Suprapubic skin (tissue), 4 donors: Measurements from ENCODE around the gene TSPAN12. TPM values are rescaled to one million over a fixed set of nuclear protein-coding genes. Genes with fewer than 3 reads are reported as not detected.

ENCODE experiments used
- DNase-seq, 2 donors: peaks; one replicate each; pipeline ENCODE4 v3.0.0-alpha.2; 2019; ENCODE audit warnings: low spot score in 2 of 2
- H3K27ac ChIP-seq: fragments of 200-600 bp; sonication (generic); one replicate; pipeline ENCODE4 v1.5.1; 2019
- H3K27me3 ChIP-seq: fragments of 200-600 bp; sonication (generic); one replicate; pipeline ENCODE4 v1.5.1; 2019
- H3K36me3 ChIP-seq: fragments of 200-600 bp; sonication (generic); one replicate; pipeline ENCODE4 v1.5.1; 2019
- H3K4me1 ChIP-seq: fragments of 200-600 bp; sonication (generic); one replicate; pipeline ENCODE4 v1.5.1; 2019
- H3K4me3 ChIP-seq: fragments of 200-600 bp; sonication (generic); one replicate; pipeline ENCODE4 v1.5.1; 2019; ENCODE audit warnings: mild to moderate bottlenecking
- H3K9me3 ChIP-seq: fragments of 200-600 bp; sonication (generic); one replicate; pipeline ENCODE4 v1.5.1; 2019
- EP300 ChIP-seq: sonication (generic); formaldehyde crosslinking; IDR thresholded peaks from one replicate; pipeline ENCODE4 v1.6.1; 2017; ENCODE audit warnings: antibody characterized with exemption
- POLR2A ChIP-seq, 2 donors: fragments of 450-650 bp; IDR thresholded peaks; one replicate each; pipeline ENCODE4 v1.6.1; 2017; ENCODE audit warnings: antibody characterized with exemption in 2 of 2, mild to moderate bottlenecking in 2 of 2, moderate library complexity in 2 of 2
- POLR2AphosphoS5 ChIP-seq, 3 donors: sonication (generic); formaldehyde crosslinking; IDR thresholded peaks; one replicate each; pipeline ENCODE4 v1.6.1; 2017; ENCODE audit warnings: antibody characterized with exemption in 3 of 3
- WGBS: methylation state at CpG from one replicate; pipeline ENCODE4 v1.1.5; 2018; 5-methylcytosine and 5-hydroxymethylcytosine counted together
- total RNA-seq, 4 donors: library from RNA; depleted of rRNA; stranded (reverse); fragments of >200 nt; gene quantifications; one replicate each; pipeline ENCODE4 v1.1.0, GENCODE V29; 2016
- TF ChIP-seq, protein P1 (sequence below), 2 donors: fragments of 200-600 bp in 1 of 2; fragments of 450-650 bp in 1 of 2; sonication (generic) in 1 of 2; IDR thresholded peaks; one replicate each; pipeline ENCODE4 v1.5.1; 2016 to 2019; ENCODE audit warnings: antibody characterized with exemption in 2 of 2, mild to moderate bottlenecking in 1 of 2, moderate library complexity in 1 of 2

TSPAN12 gene
- total RNA-seq, 4 donors from 2014 or later: 1.7 to 3.4 (median 2.1) TPM

GRCh38 chr7:120841608-120842007 is 16.3 kb downstream of the TSPAN12 start:
- H3K4me1 ChIP-seq: no peaks in the 10 kb centered on the region
- H3K27me3 ChIP-seq: no peaks in the 10 kb centered on the region
- no peak overlapping the region for H3K27ac ChIP-seq
- H3K9me3 ChIP-seq: no peaks in the 10 kb centered on the region
- no peak overlapping the region for H3K4me3 ChIP-seq
- WGBS: 92% methylated on average over 2 of the region's 2 CpGs
- no peak for TF ChIP-seq POLR2AphosphoS5 (IDR thresholded peaks at IDR 0.05)
- TF ChIP-seq, protein P1, sequence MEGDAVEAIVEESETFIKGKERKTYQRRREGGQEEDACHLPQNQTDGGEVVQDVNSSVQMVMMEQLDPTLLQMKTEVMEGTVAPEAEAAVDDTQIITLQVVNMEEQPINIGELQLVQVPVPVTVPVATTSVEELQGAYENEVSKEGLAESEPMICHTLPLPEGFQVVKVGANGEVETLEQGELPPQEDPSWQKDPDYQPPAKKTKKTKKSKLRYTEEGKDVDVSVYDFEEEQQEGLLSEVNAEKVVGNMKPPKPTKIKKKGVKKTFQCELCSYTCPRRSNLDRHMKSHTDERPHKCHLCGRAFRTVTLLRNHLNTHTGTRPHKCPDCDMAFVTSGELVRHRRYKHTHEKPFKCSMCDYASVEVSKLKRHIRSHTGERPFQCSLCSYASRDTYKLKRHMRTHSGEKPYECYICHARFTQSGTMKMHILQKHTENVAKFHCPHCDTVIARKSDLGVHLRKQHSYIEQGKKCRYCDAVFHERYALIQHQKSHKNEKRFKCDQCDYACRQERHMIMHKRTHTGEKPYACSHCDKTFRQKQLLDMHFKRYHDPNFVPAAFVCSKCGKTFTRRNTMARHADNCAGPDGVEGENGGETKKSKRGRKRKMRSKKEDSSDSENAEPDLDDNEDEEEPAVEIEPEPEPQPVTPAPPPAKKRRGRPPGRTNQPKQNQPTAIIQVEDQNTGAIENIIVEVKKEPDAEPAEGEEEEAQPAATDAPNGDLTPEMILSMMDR (IDR thresholded peaks at IDR 0.05): no peak
- DNase-seq: no peak
- no peaks in the 10 kb centered on the region for H3K36me3 ChIP-seq

- Histone ChIP-seq H3K9me3 (no peaks in the 10 kb centered on the region), H3K4me1 (no peaks in the 10 kb centered on the region), H3K4me3 (no peak overlapping the region), H3K27ac (no peak overlapping the region), H3K27me3 (no peaks in the 10 kb centered on the region), H3K36me3 (no peaks in the 10 kb centered on the region)
- no peak for TF ChIP-seq POLR2A (IDR thresholded peaks at IDR 0.05)
- TF ChIP-seq POLR2AphosphoS5 (IDR thresholded peaks at IDR 0.05): no peak
- TF ChIP-seq, protein P1 (IDR thresholded peaks at IDR 0.05): no peak
- no peak for TF ChIP-seq EP300
- no peak for DNase-seq
- WGBS: 79% methylated on average over 6 of the region's 6 CpGs
Observed at GRCh38 chr7:120838281-120838682, 19.7 kb downstream of the TSPAN12 start.

DNA sequence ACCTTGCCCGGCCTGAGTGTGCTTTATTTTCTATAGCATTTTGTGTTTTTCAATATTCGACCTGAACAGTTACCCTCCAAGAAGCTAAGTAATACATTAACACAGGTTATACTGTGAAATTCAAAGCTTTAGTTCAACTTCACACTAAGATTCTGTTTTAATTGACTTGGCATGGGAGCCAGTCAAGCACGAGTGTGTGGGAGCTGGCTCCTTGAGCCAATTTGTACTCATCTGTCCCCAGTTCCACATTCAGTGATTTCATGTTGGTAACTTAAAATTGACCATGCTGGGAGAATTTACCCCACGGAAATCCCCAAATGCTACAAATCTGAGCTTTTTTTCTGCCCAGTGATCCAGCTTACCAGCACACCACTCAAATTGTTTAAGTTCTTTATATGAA is 20.3 kb downstream of the TSPAN12 start:
- WGBS: 87% methylated on average over 4 of the region's 4 CpGs
- Histone ChIP-seq H3K27ac (no peak overlapping the region), H3K9me3 (no peaks in the 10 kb centered on the region), H3K36me3 (no peaks in the 10 kb centered on the region), H3K4me1 (no peaks in the 10 kb centered on the region), H3K4me3 (no peak overlapping the region), H3K27me3 (no peaks in the 10 kb centered on the region)
- TF ChIP-seq POLR2AphosphoS5 (IDR thresholded peaks at IDR 0.05) (no peak), POLR2A (IDR thresholded peaks at IDR 0.05) (no peak), EP300 (no peak)
- TF ChIP-seq, protein P1 (IDR thresholded peaks at IDR 0.05): no peak
- no peak for DNase-seq

DNA sequence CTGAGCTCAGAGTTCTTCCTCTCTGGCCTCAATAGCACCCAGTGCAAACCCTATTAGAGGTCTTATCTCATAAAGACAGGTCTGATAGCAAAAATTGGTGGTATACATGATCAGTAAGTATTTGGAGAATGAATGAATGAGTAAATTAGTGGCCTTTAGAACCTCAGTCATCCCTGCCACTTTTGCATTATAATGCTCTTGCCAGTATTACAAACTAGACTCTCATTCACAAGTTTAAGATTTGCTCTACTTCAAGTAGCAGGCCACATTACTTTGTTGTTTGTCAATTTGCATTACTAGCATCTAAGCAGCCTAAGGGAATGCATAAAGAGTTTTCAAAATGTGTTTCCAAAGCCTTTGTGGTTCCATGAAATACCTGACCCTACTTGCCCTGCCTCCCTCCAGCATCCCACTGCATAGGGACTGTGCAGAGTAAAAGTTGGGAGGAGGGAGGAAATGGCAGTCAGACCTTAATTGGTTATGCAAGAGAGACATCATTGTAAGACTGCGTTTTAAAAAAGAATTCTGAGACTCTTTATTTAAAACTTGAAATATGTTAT is 21.3 kb downstream of the TSPAN12 start:
- H3K27ac ChIP-seq: no peak overlapping the region
- no peak for TF ChIP-seq EP300
- TF ChIP-seq, protein P1 (IDR thresholded peaks at IDR 0.05): no peak
- no peak for TF ChIP-seq POLR2AphosphoS5 (IDR thresholded peaks at IDR 0.05)
- no peak for TF ChIP-seq POLR2A (IDR thresholded peaks at IDR 0.05)
- H3K4me3 ChIP-seq: no peak overlapping the region
- H3K27me3 ChIP-seq: no peaks in the 10 kb centered on the region
- DNase-seq: no peak
- H3K4me1 ChIP-seq: no peaks in the 10 kb centered on the region
- H3K36me3 ChIP-seq: no peaks in the 10 kb centered on the region
- no peaks in the 10 kb centered on the region for H3K9me3 ChIP-seq
- WGBS: 77% methylated on average over 1 of the region's 1 CpG

- H3K27ac ChIP-seq: no peak overlapping the region
- H3K9me3 ChIP-seq: no peaks in the 10 kb centered on the region
- DNase-seq: no peak
- TF ChIP-seq POLR2A (IDR thresholded peaks at IDR 0.05): no peak
- TF ChIP-seq, protein P1 (IDR thresholded peaks at IDR 0.05): no peak
- no peak for TF ChIP-seq POLR2AphosphoS5 (IDR thresholded peaks at IDR 0.05)
- TF ChIP-seq EP300: no peak
- H3K4me1 ChIP-seq: no peaks in the 10 kb centered on the region
- WGBS: 96% methylated on average over 2 of the region's 2 CpGs
- H3K27me3 ChIP-seq: no peaks in the 10 kb centered on the region
- no peak overlapping the region for H3K4me3 ChIP-seq
- H3K36me3 ChIP-seq: no peaks in the 10 kb centered on the region
Observed at GRCh38 chr7:120834726-120835125, 23.2 kb downstream of the TSPAN12 start.
